Osteoblast (primary cell): ENCODE results near the gene SLCO1A2. TPM values are rescaled to one million over a fixed set of nuclear protein-coding genes. Genes with fewer than 3 reads are reported as not detected.
"Not testable (repeated sequence)": the region's sequence is repeated elsewhere in the genome, so short reads cannot be mapped to it uniquely, and the experiment has no call there.

ENCODE experiments used
- DNase-seq: peaks from one replicate; pipeline ENCODE4 v3.0.0; 2011; ENCODE audit warnings: low spot score, mixed read lengths; ENCODE audit not compliant: insufficient read length; ENCODE audit errors: missing footprints
- H2AFZ ChIP-seq: 2 replicates; pipeline ENCODE4 v1.6.0; 2011; ENCODE audit warnings: mild to moderate bottlenecking, low read length
- H3K27ac ChIP-seq: 2 replicates; pipeline ENCODE4 v1.5.1; 2011; ENCODE audit warnings: mild to moderate bottlenecking, low read depth, low read length, moderate library complexity
- H3K27me3 ChIP-seq: 2 replicates; pipeline ENCODE4 v1.6.0; 2012; ENCODE audit warnings: mild to moderate bottlenecking, control low read depth, inconsistent platforms, low read length, moderate library complexity; ENCODE audit not compliant: insufficient read depth
- H3K36me3 ChIP-seq: 2 replicates; pipeline ENCODE4 v1.5.1; 2011; ENCODE audit warnings: mild to moderate bottlenecking, low read length, control low read depth, moderate library complexity; ENCODE audit not compliant: insufficient read depth
- H3K4me1 ChIP-seq: 2 replicates; pipeline ENCODE4 v1.5.1; 2011; ENCODE audit warnings: mild to moderate bottlenecking, low read length, control low read depth, moderate library complexity; ENCODE audit not compliant: insufficient read depth
- H3K4me2 ChIP-seq: 2 replicates; pipeline ENCODE4 v1.6.0; 2011; ENCODE audit warnings: mild to moderate bottlenecking, low read length; ENCODE audit not compliant: insufficient read depth
- H3K4me3 ChIP-seq: fragments of 200-600 bp; sonication (generic); 3 replicates; pipeline ENCODE4 v1.5.1; 2012; ENCODE audit warnings: mild to moderate bottlenecking, low read length, inconsistent platforms; ENCODE audit not compliant: insufficient read depth
- H3K79me2 ChIP-seq: 2 replicates; pipeline ENCODE4 v1.6.0; 2012; ENCODE audit warnings: mild to moderate bottlenecking, low read length, control low read depth, inconsistent platforms; ENCODE audit not compliant: insufficient read depth
- H3K9me3 ChIP-seq: 2 replicates; pipeline ENCODE4 v1.5.1; 2011; ENCODE audit warnings: low read depth, low read length, control low read depth
- H4K20me1 ChIP-seq: 2 replicates; pipeline ENCODE4 v1.6.0; 2012; ENCODE audit warnings: mild to moderate bottlenecking, low read length, control low read depth; ENCODE audit not compliant: insufficient read depth
- CTCF ChIP-seq: IDR thresholded peaks from 2 replicates; pipeline ENCODE4 v1.5.1; 2011; ENCODE audit warnings: mild to moderate bottlenecking, low read depth, low read length, moderate library complexity; ENCODE audit errors: extremely low read depth
- total RNA-seq: library from RNA; depleted of rRNA; stranded (reverse); fragments of >200 nt; gene quantifications from 2 replicates; pipeline ENCODE4 v1.2.3, GENCODE V29; 2012

SLCO1A2 gene
- not detected in 2 replicates for total RNA-seq

DNA sequence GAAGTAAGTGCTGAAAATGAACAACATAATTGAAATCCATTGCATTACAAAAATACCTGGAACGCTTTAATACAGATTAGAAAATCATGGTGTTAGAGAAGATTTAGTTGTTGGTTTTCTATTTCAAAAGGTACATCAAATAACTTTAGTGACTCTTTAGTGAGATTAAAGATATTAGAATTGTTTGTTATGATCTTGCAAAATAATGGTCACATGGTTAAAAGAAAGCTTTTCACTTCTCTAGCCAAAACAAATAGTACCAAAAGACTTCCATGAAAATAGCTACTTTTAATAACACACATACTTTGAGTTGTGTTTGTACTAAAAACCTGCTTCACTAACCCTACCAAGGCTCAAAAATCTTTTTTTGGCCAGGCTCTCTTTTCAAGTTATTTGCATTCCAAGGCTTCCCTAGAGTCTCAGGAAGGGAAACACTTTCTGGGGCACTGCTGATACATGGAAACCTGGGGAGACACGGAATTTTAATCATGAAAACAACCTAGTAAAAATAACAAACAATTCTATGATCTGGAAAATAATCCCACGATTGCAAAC lies at the start of gene SLCO1A2:
Gene SLCO1A2, minus strand, starts transcription at position 147 of the 555 bp plus-strand sequence. CDS start 270 bp downstream, outside the sequence.
- no peaks in the 10 kb centered on the region for H3K4me1 ChIP-seq
- TF ChIP-seq CTCF: no peak
- H3K79me2 ChIP-seq: no peaks in the 10 kb centered on the region
- no peak within 1 kb of the TSS for H2AFZ ChIP-seq
- no peak within 1 kb of the TSS for H3K4me3 ChIP-seq
- no peaks in the 10 kb centered on the region for H4K20me1 ChIP-seq
- H3K27ac ChIP-seq: no peak within 1 kb of the TSS
- no peaks in the 10 kb centered on the region for H3K36me3 ChIP-seq
- no peaks in the 10 kb centered on the region for H3K9me3 ChIP-seq
- no peaks in the 10 kb centered on the region for H3K27me3 ChIP-seq
- no peak within 1 kb of the TSS for H3K4me2 ChIP-seq
- DNase-seq: no peak

- Histone ChIP-seq H4K20me1 (no peaks in the 10 kb centered on the region), H3K27ac (no peak overlapping the region), H3K79me2 (no peaks in the 10 kb centered on the region), H3K27me3 (no peaks in the 10 kb centered on the region), H3K4me3 (no peak overlapping the region), H2AFZ (no peak overlapping the region), H3K4me1 (no peaks in the 10 kb centered on the region), H3K36me3 (no peaks in the 10 kb centered on the region), H3K9me3 (no peaks in the 10 kb centered on the region), H3K4me2 (no peak overlapping the region)
- DNase-seq: no peak
- TF ChIP-seq CTCF: no peak
Measured at GRCh38 chr12:21384261-21384660, 49.5 kb upstream of the SLCO1A2 start.

DNA sequence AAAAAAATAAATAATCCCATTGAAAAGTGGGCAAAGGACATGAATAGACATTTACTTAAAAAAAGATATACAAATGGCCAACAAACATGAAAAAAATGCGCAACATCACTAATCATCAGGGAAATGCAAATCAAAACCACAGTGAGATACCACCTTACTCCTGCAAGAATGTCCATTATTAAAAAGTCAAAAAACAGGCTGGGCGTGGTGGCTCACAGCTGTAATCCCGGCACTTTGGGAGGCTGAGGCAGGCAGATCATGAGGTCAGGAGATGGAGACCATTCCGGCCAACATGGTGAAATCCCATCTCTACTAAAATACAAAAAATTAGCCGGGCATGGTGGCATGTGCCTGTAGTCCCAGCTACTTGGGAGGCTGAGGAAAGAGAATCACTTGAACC lies 46.6 kb upstream of the SLCO1A2 start:
- DNase-seq, H3K9me3 ChIP-seq, H3K4me2 ChIP-seq, H2AFZ ChIP-seq, H3K4me3 ChIP-seq, H3K27ac ChIP-seq, H4K20me1 ChIP-seq, H3K4me1 ChIP-seq, H3K36me3 ChIP-seq, H3K79me2 ChIP-seq, H3K27me3 ChIP-seq: not testable (repeated sequence)

DNA sequence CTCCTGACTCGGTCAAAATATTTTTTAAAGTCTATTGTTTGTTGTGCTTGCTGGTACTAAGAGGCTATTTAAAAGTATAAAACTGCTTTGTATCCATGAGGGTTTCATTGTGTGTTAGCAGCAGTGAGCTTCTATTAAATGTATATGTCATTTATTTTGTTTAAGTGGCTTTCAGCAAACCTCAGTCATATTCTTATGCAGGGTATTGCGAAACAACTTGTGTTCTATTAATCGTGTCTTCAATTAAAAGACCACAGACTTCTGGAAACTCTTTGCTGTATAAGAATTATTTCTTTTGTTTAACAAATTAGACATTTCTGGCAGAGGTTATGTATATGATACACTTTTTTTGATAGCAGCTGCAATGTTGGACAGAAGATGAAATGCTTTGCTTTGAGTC lies 44.5 kb upstream of the SLCO1A2 start:
- H3K4me3 ChIP-seq: no peak overlapping the region
- no peaks in the 10 kb centered on the region for H3K4me1 ChIP-seq
- H3K9me3 ChIP-seq: no peaks in the 10 kb centered on the region
- no peak for TF ChIP-seq CTCF
- H2AFZ ChIP-seq: no peak overlapping the region
- H3K27me3 ChIP-seq: peaks cover 2% of the 10 kb centered on the region
- H3K79me2 ChIP-seq: no peaks in the 10 kb centered on the region
- no peak for DNase-seq
- no peak overlapping the region for H3K27ac ChIP-seq
- H4K20me1 ChIP-seq: no peaks in the 10 kb centered on the region
- no peak overlapping the region for H3K4me2 ChIP-seq
- no peaks in the 10 kb centered on the region for H3K36me3 ChIP-seq
